Measurements from ENCODE around the gene MUTYH.

MUTYH gene

GRCh38 chr1:45334308-45335245 is 5.7 kb downstream of the MUTYH start:
- Histone ChIP-seq H3K4me1 (ENCODE audit: insufficient read depth, poor library complexity, severe bottlenecking) (peaks cover 2% of the 10 kb centered on the region), H3K36me3 (ENCODE audit: low read depth) (peaks cover 21% of the 10 kb centered on the region), H3K27ac (ENCODE audit: poor library complexity, severe bottlenecking) (no peak overlapping the region), H3K27me3 (ENCODE audit: insufficient read depth, poor library complexity, severe bottlenecking) (no peaks in the 10 kb centered on the region), H3K9me3 (ENCODE audit: severe bottlenecking) (no peaks in the 10 kb centered on the region), H3K4me3 (ENCODE audit: severe bottlenecking) (no peak overlapping the region)
- DNase-seq (ENCODE audit: low spot score) (no peak), ATAC-seq (ENCODE audit: low read depth) (no peak)
- TF ChIP-seq CTCF (IDR thresholded peaks at IDR 0.05; ENCODE audit: poor library complexity, severe bottlenecking): no peak

- ATAC-seq (ENCODE audit: low read depth): no peak
- H3K9me3 ChIP-seq (ENCODE audit: severe bottlenecking): no peaks in the 10 kb centered on the region
- H3K36me3 ChIP-seq (ENCODE audit: low read depth): peaks cover 18% of the 10 kb centered on the region
These were observed 7.9 kb downstream of the MUTYH start for GRCh38 chr1:45332346-45332720.

GRCh38 chr1:45331436-45332345 is 8.5 kb downstream of the MUTYH start:
- Histone ChIP-seq H3K9me3 (ENCODE audit: severe bottlenecking) (no peaks in the 10 kb centered on the region), H3K27ac (ENCODE audit: poor library complexity, severe bottlenecking) (no peak overlapping the region), H3K4me3 (ENCODE audit: severe bottlenecking) (no peak overlapping the region), H3K27me3 (ENCODE audit: insufficient read depth, poor library complexity, severe bottlenecking) (no peaks in the 10 kb centered on the region), H3K4me1 (ENCODE audit: insufficient read depth, poor library complexity, severe bottlenecking) (peaks cover 8% of the 10 kb centered on the region), H3K36me3 (ENCODE audit: low read depth) (peaks cover 18% of the 10 kb centered on the region)
- DNase-seq (ENCODE audit: low spot score) (no peak), ATAC-seq (ENCODE audit: low read depth) (no peak)
- no peak for TF ChIP-seq CTCF (IDR thresholded peaks at IDR 0.05; ENCODE audit: poor library complexity, severe bottlenecking)

More at GRCh38 chr1:45332346-45332720, 7.9 kb downstream of the MUTYH start:
- TF ChIP-seq CTCF (IDR thresholded peaks at IDR 0.05; ENCODE audit: poor library complexity, severe bottlenecking): no peak
- Histone ChIP-seq H3K4me3 (ENCODE audit: severe bottlenecking) (no peak overlapping the region), H3K4me1 (ENCODE audit: insufficient read depth, poor library complexity, severe bottlenecking) (peaks cover 8% of the 10 kb centered on the region), H3K27me3 (ENCODE audit: insufficient read depth, poor library complexity, severe bottlenecking) (no peaks in the 10 kb centered on the region), H3K27ac (ENCODE audit: poor library complexity, severe bottlenecking) (no peak overlapping the region)
- no peak for DNase-seq (ENCODE audit: low spot score)

- peaks cover 18% of the 10 kb centered on the region for H3K36me3 ChIP-seq (ENCODE audit: low read depth)
- H3K9me3 ChIP-seq (ENCODE audit: severe bottlenecking): no peaks in the 10 kb centered on the region
- TF ChIP-seq CTCF (IDR thresholded peaks at IDR 0.05; ENCODE audit: poor library complexity, severe bottlenecking): no peak
- ATAC-seq (ENCODE audit: low read depth): peak; percentile 53
- DNase-seq (ENCODE audit: low spot score): no peak
- H3K4me3 ChIP-seq (ENCODE audit: severe bottlenecking): no peak overlapping the region
- H3K27me3 ChIP-seq (ENCODE audit: insufficient read depth, poor library complexity, severe bottlenecking): no peaks in the 10 kb centered on the region
- H3K4me1 ChIP-seq (ENCODE audit: insufficient read depth, poor library complexity, severe bottlenecking): peaks cover 8% of the 10 kb centered on the region
- H3K27ac ChIP-seq (ENCODE audit: poor library complexity, severe bottlenecking): peak overlapping the region; percentile 17
These were observed 10.8 kb downstream of the MUTYH start for GRCh38 chr1:45329445-45329844.

All from RWPE2 (cell line).